Vagina (tissue), 2 donors: ENCODE measurements around the gene CTNNAL1. TPM values are rescaled to one million over a fixed set of nuclear protein-coding genes. Genes with fewer than 3 reads are reported as not detected.
A peak's percentile ranks its signal among the peaks of the same experiment; 100 is the strongest.
"Not testable (repeated sequence)": the region's sequence is repeated elsewhere in the genome, so short reads cannot be mapped to it uniquely, and the experiment has no call there.

Source experiments
- DNase-seq, 2 donors: peaks; one replicate each; pipeline ENCODE4 v3.0.0-alpha.2; 2017; ENCODE audit errors: extremely low spot score in 2 of 2
- H3K27ac ChIP-seq: fragments of 200-600 bp; sonication (generic); one replicate; pipeline ENCODE4 v1.5.1; 2019
- H3K27me3 ChIP-seq: fragments of 200-600 bp; sonication (generic); one replicate; pipeline ENCODE4 v1.5.1; 2019
- H3K36me3 ChIP-seq, 2 donors: fragments of 200-600 bp; sonication (generic); one replicate each; pipeline ENCODE4 v1.5.1; 2017 to 2019
- H3K4me1 ChIP-seq: fragments of 200-600 bp; sonication (generic); one replicate; pipeline ENCODE4 v1.5.1; 2019
- H3K4me3 ChIP-seq, 2 donors: fragments of 200-600 bp; sonication (generic); 1 replicate in 1 of 2; 2 replicates in 1 of 2; pipeline ENCODE4 v1.5.1; 2016 to 2019
- H3K9me3 ChIP-seq: fragments of 200-600 bp; sonication (generic); one replicate; pipeline ENCODE4 v1.5.1; 2019
- POLR2A ChIP-seq, 2 donors: fragments of 450-650 bp; IDR thresholded peaks; one replicate each; pipeline ENCODE4 v1.6.1; 2017; ENCODE audit warnings: antibody characterized with exemption in 2 of 2, mild to moderate bottlenecking in 2 of 2, moderate library complexity in 2 of 2
- POLR2AphosphoS5 ChIP-seq, 2 donors: sonication (generic); formaldehyde crosslinking; IDR thresholded peaks; one replicate each; pipeline ENCODE4 v1.9.0; 2017; ENCODE audit warnings: antibody characterized with exemption in 2 of 2, mild to moderate bottlenecking in 2 of 2, low read depth in 1 of 2; ENCODE audit not compliant: insufficient read depth in 1 of 2
- intact Hi-C: fragments of 100-400 bp; cut with DNase I; formaldehyde crosslinking; loops from one replicate; pipeline ENCODE4 v1.15.1; 2023
- total RNA-seq: library from RNA; depleted of rRNA; stranded (reverse); fragments of >200 nt; gene quantifications from one replicate; pipeline ENCODE4 v1.2.3, GENCODE V29; 2016
- TF ChIP-seq, protein P1 (sequence below), 3 experiments: fragments of 450-650 bp in 2 of 3; fragments of 200-600 bp in 1 of 3; sonication (generic) in 1 of 3; IDR thresholded peaks; one replicate each; pipeline ENCODE4 v1.5.1; 2017 to 2019; ENCODE audit warnings: antibody characterized with exemption in 3 of 3, mild to moderate bottlenecking in 2 of 3, moderate library complexity in 2 of 3

Gene CTNNAL1
- total RNA-seq, 1 donor from 2014 or later: 18.2 TPM

DNA sequence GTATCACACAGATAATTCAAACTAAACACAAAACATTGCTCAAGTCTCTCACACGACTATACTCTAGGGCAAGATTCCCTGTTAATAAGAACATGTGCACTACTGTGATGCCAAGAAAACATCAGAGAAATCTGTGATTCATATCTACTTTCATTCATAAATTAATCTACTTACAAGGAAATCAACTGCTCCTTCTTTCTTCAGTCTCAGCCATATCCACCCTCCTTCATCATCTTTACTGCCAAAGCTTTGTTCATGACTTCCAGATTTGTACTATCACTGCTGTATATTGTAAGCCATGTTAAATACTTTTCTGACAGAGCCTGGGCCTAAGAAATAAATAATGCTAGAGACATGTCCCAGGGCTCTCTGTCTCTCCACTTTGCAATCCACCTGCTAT lies 35.1 kb downstream of the CTNNAL1 start:
- Histone ChIP-seq H3K4me3 (no peak overlapping the region), H3K27ac (no peak overlapping the region), H3K36me3 (peaks cover 0 to 17% of the 10 kb centered on the region in 2 donors), H3K9me3 (no peaks in the 10 kb centered on the region), H3K4me1 (peaks cover 11% of the 10 kb centered on the region), H3K27me3 (no peaks in the 10 kb centered on the region)
- intact Hi-C loops: no loop called here
- TF ChIP-seq POLR2AphosphoS5 (IDR thresholded peaks at IDR 0.05; ENCODE audit: insufficient read depth in 1 of 2, low read depth in 1 of 2) (no peak), POLR2A (IDR thresholded peaks at IDR 0.05) (no peak)
- TF ChIP-seq, protein P1, sequence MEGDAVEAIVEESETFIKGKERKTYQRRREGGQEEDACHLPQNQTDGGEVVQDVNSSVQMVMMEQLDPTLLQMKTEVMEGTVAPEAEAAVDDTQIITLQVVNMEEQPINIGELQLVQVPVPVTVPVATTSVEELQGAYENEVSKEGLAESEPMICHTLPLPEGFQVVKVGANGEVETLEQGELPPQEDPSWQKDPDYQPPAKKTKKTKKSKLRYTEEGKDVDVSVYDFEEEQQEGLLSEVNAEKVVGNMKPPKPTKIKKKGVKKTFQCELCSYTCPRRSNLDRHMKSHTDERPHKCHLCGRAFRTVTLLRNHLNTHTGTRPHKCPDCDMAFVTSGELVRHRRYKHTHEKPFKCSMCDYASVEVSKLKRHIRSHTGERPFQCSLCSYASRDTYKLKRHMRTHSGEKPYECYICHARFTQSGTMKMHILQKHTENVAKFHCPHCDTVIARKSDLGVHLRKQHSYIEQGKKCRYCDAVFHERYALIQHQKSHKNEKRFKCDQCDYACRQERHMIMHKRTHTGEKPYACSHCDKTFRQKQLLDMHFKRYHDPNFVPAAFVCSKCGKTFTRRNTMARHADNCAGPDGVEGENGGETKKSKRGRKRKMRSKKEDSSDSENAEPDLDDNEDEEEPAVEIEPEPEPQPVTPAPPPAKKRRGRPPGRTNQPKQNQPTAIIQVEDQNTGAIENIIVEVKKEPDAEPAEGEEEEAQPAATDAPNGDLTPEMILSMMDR (IDR thresholded peaks at IDR 0.05): no peak
- no peak for DNase-seq

DNA sequence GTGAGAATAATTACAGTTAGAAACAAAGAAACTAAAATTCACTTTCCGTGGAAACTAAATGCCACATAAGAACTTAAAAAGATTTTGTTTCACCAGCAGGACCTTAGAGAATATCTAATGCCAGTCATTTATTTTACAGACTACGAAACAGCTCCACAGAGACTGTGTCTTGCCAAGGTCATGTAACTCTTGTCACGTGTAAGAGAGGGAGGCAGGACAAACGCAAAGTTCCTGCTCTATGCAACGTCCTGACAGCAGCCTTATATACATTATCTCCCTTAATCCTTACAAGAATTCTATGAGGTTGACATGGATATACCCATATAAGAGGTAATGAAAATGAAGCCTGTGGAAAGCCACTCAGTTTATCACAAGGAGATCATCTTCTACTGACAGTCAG lies 39.4 kb downstream of the CTNNAL1 start:
- Histone ChIP-seq H3K27me3 (no peaks in the 10 kb centered on the region), H3K4me1 (peaks cover 27% of the 10 kb centered on the region), H3K9me3 (no peaks in the 10 kb centered on the region), H3K4me3 (no peak overlapping the region), H3K27ac (no peak overlapping the region), H3K36me3 (peaks cover 0 to 3% of the 10 kb centered on the region in 2 donors)
- no peak for TF ChIP-seq POLR2A (IDR thresholded peaks at IDR 0.05)
- no peak for TF ChIP-seq POLR2AphosphoS5 (IDR thresholded peaks at IDR 0.05; ENCODE audit: insufficient read depth in 1 of 2, low read depth in 1 of 2)
- TF ChIP-seq, protein P1 (IDR thresholded peaks at IDR 0.05): no peak
- intact Hi-C loops: no loop called here
- no peak for DNase-seq

DNA sequence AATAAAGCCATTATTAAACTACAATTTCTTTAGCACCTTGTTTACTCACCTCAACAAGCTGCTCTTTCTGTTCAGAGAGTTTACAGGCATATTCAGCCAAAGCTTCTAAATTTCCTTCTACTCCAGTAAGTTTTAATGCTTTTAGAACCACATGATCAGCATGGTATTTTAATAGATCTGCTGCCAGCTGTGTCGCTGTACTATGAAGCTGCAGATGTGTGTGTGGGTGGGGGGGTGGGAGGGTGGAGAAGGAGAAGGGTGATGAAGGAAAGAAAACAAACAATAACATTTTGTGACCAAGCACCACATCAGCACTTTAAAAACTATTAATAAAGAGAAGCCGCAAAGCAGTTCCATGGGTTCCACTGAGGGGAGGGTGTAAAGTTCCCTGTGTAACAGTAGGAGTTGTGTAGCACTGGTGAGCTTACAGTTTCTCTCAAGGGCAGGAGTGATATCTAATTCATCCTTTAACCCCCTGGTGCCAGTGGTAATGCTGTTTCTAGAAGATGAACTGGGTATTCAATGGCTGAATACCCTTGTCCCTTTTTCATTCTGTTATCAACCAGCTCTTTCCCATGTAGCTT lies 40.6 kb downstream of the CTNNAL1 start:
- Histone ChIP-seq H3K36me3 (no peaks in the 10 kb centered on the region), H3K27me3 (no peaks in the 10 kb centered on the region), H3K4me3 (no peak overlapping the region), H3K27ac (peak overlapping the region; percentile 35), H3K9me3 (no peaks in the 10 kb centered on the region), H3K4me1 (peaks cover 27% of the 10 kb centered on the region)
- no peak for DNase-seq
- no peak for TF ChIP-seq POLR2AphosphoS5 (IDR thresholded peaks at IDR 0.05; ENCODE audit: insufficient read depth in 1 of 2, low read depth in 1 of 2)
- TF ChIP-seq, protein P1 (IDR thresholded peaks at IDR 0.05): no peak
- no peak for TF ChIP-seq POLR2A (IDR thresholded peaks at IDR 0.05)
- intact Hi-C loops: no loop called here

DNA sequence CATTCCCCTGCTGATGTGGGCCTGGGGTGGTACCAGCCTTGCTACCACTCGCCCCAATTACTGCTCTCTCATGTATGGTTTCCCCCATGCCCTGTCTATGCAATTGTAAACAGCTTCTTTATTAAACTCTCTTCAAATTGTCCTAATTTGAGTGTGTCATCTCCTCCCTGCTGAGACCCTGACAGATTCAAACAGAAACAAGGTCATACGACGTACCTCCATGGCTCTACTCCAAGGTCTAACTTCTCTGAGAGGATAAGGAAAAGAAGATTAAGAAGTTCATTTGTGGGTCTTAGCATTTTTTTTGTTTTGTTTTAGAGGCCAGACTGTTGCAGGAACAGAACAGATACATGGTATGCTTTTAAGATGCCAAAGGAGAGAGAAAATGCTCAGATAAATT lies 41.1 kb downstream of the CTNNAL1 start:
- H3K4me3 ChIP-seq: no peak overlapping the region
- intact Hi-C loops: no loop called here
- H3K4me1 ChIP-seq: peaks cover 27% of the 10 kb centered on the region
- DNase-seq: no peak
- peak overlapping the region; percentile 35 for H3K27ac ChIP-seq
- no peaks in the 10 kb centered on the region for H3K9me3 ChIP-seq
- no peaks in the 10 kb centered on the region for H3K36me3 ChIP-seq
- no peaks in the 10 kb centered on the region for H3K27me3 ChIP-seq
- TF ChIP-seq POLR2AphosphoS5 (IDR thresholded peaks at IDR 0.05; ENCODE audit: insufficient read depth in 1 of 2, low read depth in 1 of 2): no peak
- no peak for TF ChIP-seq POLR2A (IDR thresholded peaks at IDR 0.05)
- TF ChIP-seq, protein P1 (IDR thresholded peaks at IDR 0.05): no peak

DNA sequence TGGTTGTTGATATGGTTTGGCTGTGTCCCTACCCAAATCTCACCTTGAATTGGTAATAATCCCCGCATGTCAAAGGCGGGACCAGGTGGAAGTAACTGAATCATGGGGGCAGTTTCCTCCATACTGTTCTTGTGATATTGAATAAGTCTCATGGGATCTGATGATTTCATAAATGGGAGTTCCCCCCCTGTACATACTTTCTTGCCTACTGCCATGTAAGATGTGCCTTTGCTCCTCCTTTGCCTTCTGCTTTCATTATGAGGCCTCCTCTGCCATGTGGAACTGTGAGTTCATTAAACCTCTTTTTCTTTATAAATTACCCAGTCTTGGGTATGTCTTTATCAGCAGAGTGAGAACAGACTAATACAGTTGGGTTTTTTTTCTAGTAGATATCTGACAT lies 41.9 kb downstream of the CTNNAL1 start:
- DNase-seq, H3K36me3 ChIP-seq, intact Hi-C loops, H3K4me3 ChIP-seq, H3K27ac ChIP-seq, H3K27me3 ChIP-seq, H3K9me3 ChIP-seq: not testable (repeated sequence)
- peaks cover 27% of the 10 kb centered on the region for H3K4me1 ChIP-seq
